ENCODE results near the gene CEP83. TPM values are rescaled to one million over a fixed set of nuclear protein-coding genes. Genes with fewer than 3 reads are reported as not detected.

Gene CEP83
- total RNA-seq, 1 experiment from 2014 or later, result 10.9 TPM

- H3K36me3 ChIP-seq (replicated peaks; ENCODE audit: control insufficient read depth, insufficient read depth, low read length), result no peaks in the 10 kb centered on the region
- H3K4me3 ChIP-seq (ENCODE audit: insufficient read depth, low read depth, low read length), result no peak overlapping the region
- DNase-seq, result no peak
- no peaks in the 10 kb centered on the region for H3K27me3 ChIP-seq (ENCODE audit: control insufficient read depth, insufficient read depth, low read length)
Measured at GRCh38 chr12:94289461-94290312, 170.0 kb downstream of the CEP83 start.

- no peaks in the 10 kb centered on the region for H3K27me3 ChIP-seq (ENCODE audit: control insufficient read depth, insufficient read depth, low read length)
- no peaks in the 10 kb centered on the region for H3K36me3 ChIP-seq (replicated peaks; ENCODE audit: control insufficient read depth, insufficient read depth, low read length)
- H3K4me3 ChIP-seq (ENCODE audit: insufficient read depth, low read depth, low read length), result no peak overlapping the region
- DNase-seq, result no peak
Measured at GRCh38 chr12:94287245-94287628, 172.4 kb downstream of the CEP83 start.

GRCh38 chr12:94286583-94287244 lies 173.0 kb downstream of the CEP83 start:
- Histone ChIP-seq H3K4me3 (ENCODE audit: insufficient read depth, low read depth, low read length) (no peak overlapping the region), H3K27me3 (ENCODE audit: control insufficient read depth, insufficient read depth, low read length) (no peaks in the 10 kb centered on the region), H3K36me3 (replicated peaks; ENCODE audit: control insufficient read depth, insufficient read depth, low read length) (no peaks in the 10 kb centered on the region)
- DNase-seq, result no peak

GRCh38 chr12:94285943-94286582 lies 173.6 kb downstream of the CEP83 start:
- Histone ChIP-seq H3K36me3 (replicated peaks; ENCODE audit: control insufficient read depth, insufficient read depth, low read length) (no peaks in the 10 kb centered on the region), H3K27me3 (ENCODE audit: control insufficient read depth, insufficient read depth, low read length) (no peaks in the 10 kb centered on the region), H3K4me3 (ENCODE audit: insufficient read depth, low read depth, low read length) (no peak overlapping the region)
- no peak for DNase-seq

- Histone ChIP-seq H3K27me3 (ENCODE audit: control insufficient read depth, insufficient read depth, low read length) (no peaks in the 10 kb centered on the region), H3K36me3 (replicated peaks; ENCODE audit: control insufficient read depth, insufficient read depth, low read length) (no peaks in the 10 kb centered on the region)
Measured at GRCh38 chr12:94284859-94285258, 174.8 kb downstream of the CEP83 start.

GRCh38 chr12:94284046-94284445 lies 175.6 kb downstream of the CEP83 start:
- no peak for DNase-seq
- Histone ChIP-seq H3K36me3 (replicated peaks; ENCODE audit: control insufficient read depth, insufficient read depth, low read length) (no peaks in the 10 kb centered on the region), H3K27me3 (ENCODE audit: control insufficient read depth, insufficient read depth, low read length) (no peaks in the 10 kb centered on the region), H3K4me3 (ENCODE audit: insufficient read depth, low read depth, low read length) (no peak overlapping the region)

More at GRCh38 chr12:94284859-94285258, 174.8 kb downstream of the CEP83 start:
- H3K4me3 ChIP-seq (ENCODE audit: insufficient read depth, low read depth, low read length), result no peak overlapping the region
- no peak for DNase-seq

- no peak for DNase-seq
- H3K27me3 ChIP-seq (ENCODE audit: control insufficient read depth, insufficient read depth, low read length), result no peaks in the 10 kb centered on the region
- H3K4me3 ChIP-seq (ENCODE audit: insufficient read depth, low read depth, low read length), result no peak overlapping the region
- no peaks in the 10 kb centered on the region for H3K36me3 ChIP-seq (replicated peaks; ENCODE audit: control insufficient read depth, insufficient read depth, low read length)
Measured at GRCh38 chr12:94282675-94283074, 177.0 kb downstream of the CEP83 start.

GRCh38 chr12:94280063-94280462 lies 179.6 kb downstream of the CEP83 start:
- DNase-seq, result no peak
- no peaks in the 10 kb centered on the region for H3K27me3 ChIP-seq (ENCODE audit: control insufficient read depth, insufficient read depth, low read length)
- H3K36me3 ChIP-seq (replicated peaks; ENCODE audit: control insufficient read depth, insufficient read depth, low read length), result no peaks in the 10 kb centered on the region
- no peak overlapping the region for H3K4me3 ChIP-seq (ENCODE audit: insufficient read depth, low read depth, low read length)

- no peaks in the 10 kb centered on the region for H3K36me3 ChIP-seq (replicated peaks; ENCODE audit: control insufficient read depth, insufficient read depth, low read length)
- H3K4me3 ChIP-seq (ENCODE audit: insufficient read depth, low read depth, low read length), result no peak overlapping the region
- no peaks in the 10 kb centered on the region for H3K27me3 ChIP-seq (ENCODE audit: control insufficient read depth, insufficient read depth, low read length)
- DNase-seq, result no peak
Measured at GRCh38 chr12:94277426-94278000, 182.2 kb downstream of the CEP83 start.

- Histone ChIP-seq H3K36me3 (replicated peaks; ENCODE audit: control insufficient read depth, insufficient read depth, low read length) (no peaks in the 10 kb centered on the region), H3K4me3 (ENCODE audit: insufficient read depth, low read depth, low read length) (no peak overlapping the region), H3K27me3 (ENCODE audit: control insufficient read depth, insufficient read depth, low read length) (no peaks in the 10 kb centered on the region)
- no peak for DNase-seq
Measured at GRCh38 chr12:94276725-94277124, 182.9 kb downstream of the CEP83 start.

- H3K36me3 ChIP-seq (replicated peaks; ENCODE audit: control insufficient read depth, insufficient read depth, low read length), result no peaks in the 10 kb centered on the region
- no peaks in the 10 kb centered on the region for H3K27me3 ChIP-seq (ENCODE audit: control insufficient read depth, insufficient read depth, low read length)
- DNase-seq, result no peak
- no peak overlapping the region for H3K4me3 ChIP-seq (ENCODE audit: insufficient read depth, low read depth, low read length)
Measured at GRCh38 chr12:94273272-94273671, 186.4 kb downstream of the CEP83 start.

- Histone ChIP-seq H3K4me3 (ENCODE audit: insufficient read depth, low read depth, low read length) (no peak overlapping the region), H3K27me3 (ENCODE audit: control insufficient read depth, insufficient read depth, low read length) (no peaks in the 10 kb centered on the region), H3K36me3 (replicated peaks; ENCODE audit: control insufficient read depth, insufficient read depth, low read length) (no peaks in the 10 kb centered on the region)
- DNase-seq, result no peak
Measured at GRCh38 chr12:94272280-94272679, 187.4 kb downstream of the CEP83 start.

- Histone ChIP-seq H3K4me3 (ENCODE audit: insufficient read depth, low read depth, low read length) (no peak overlapping the region), H3K27me3 (ENCODE audit: control insufficient read depth, insufficient read depth, low read length) (no peaks in the 10 kb centered on the region), H3K36me3 (replicated peaks; ENCODE audit: control insufficient read depth, insufficient read depth, low read length) (no peaks in the 10 kb centered on the region)
- no peak for DNase-seq
Measured at GRCh38 chr12:94271351-94271750, 188.3 kb downstream of the CEP83 start.

- Histone ChIP-seq H3K4me3 (ENCODE audit: insufficient read depth, low read depth, low read length) (no peak overlapping the region), H3K36me3 (replicated peaks; ENCODE audit: control insufficient read depth, insufficient read depth, low read length) (no peaks in the 10 kb centered on the region), H3K27me3 (ENCODE audit: control insufficient read depth, insufficient read depth, low read length) (no peaks in the 10 kb centered on the region)
- no peak for DNase-seq
Measured at GRCh38 chr12:94269316-94269999, 190.2 kb downstream of the CEP83 start.
